Activated B cell treated with CpG ODN at 0.5 μM for 24 hours (primary cell): ENCODE results near the gene KCNK5. TPM values are rescaled to one million over a fixed set of nuclear protein-coding genes. Genes with fewer than 3 reads are reported as not detected.

Experiments
- ATAC-seq: fragments of 200-7000 bp; cut with Tn5 transposase; one replicate; pipeline ENCODE4 v1.10.0; 2021; ENCODE audit warnings: low read depth, mild to moderate bottlenecking, moderate library complexity
- CTCF ChIA-PET: fragments of 350-600 bp; sonication (Branson Sonifier 250); formaldehyde crosslinking; loops from one replicate; lab custom pipeline; 2021; ENCODE audit warnings: antibody characterized with exemption; lab: Charles Lee
- POLR2A ChIA-PET: fragments of 350-600 bp; sonication (Branson Sonifier 250); formaldehyde crosslinking; loops from one replicate; lab custom pipeline; 2021; ENCODE audit warnings: antibody characterized with exemption; lab: Charles Lee
- DNase-seq: peaks from one replicate; pipeline ENCODE4 v3.0.0; 2022
- H3K27ac Mint-ChIP-seq: one replicate; pipeline ENCODE4 v1.8.0; 2020; ENCODE audit warnings: mixed read lengths
- H3K27me3 Mint-ChIP-seq: one replicate; pipeline ENCODE4 v1.8.0; 2021; ENCODE audit warnings: mixed read lengths
- H3K36me3 Mint-ChIP-seq: one replicate; pipeline ENCODE4 v1.8.0; 2021; ENCODE audit warnings: low read depth, mixed read lengths
- H3K4me1 Mint-ChIP-seq: one replicate; pipeline ENCODE4 v1.8.0; 2021; ENCODE audit warnings: mixed read lengths
- H3K4me3 Mint-ChIP-seq: one replicate; pipeline ENCODE4 v1.8.0; 2020; ENCODE audit warnings: mild to moderate bottlenecking, mixed read lengths
- H3K9me3 Mint-ChIP-seq: one replicate; pipeline ENCODE4 v1.8.0; 2020; ENCODE audit warnings: mixed read lengths
- CTCF ChIP-seq: fragments of 200-600 bp; IDR thresholded peaks from one replicate; pipeline ENCODE4 v1.8.0; 2022; ENCODE audit warnings: antibody characterized with exemption, mild to moderate bottlenecking
- intact Hi-C: fragments of 100-400 bp; cut with micrococcal nuclease; formaldehyde crosslinking; loops from one replicate; pipeline ENCODE4 v1.15.1; 2024
- total RNA-seq: library from RNA; stranded (reverse); gene quantifications from 2 replicates; pipeline ENCODE4 v1.2.3, GENCODE V29; 2022

Gene KCNK5
- total RNA-seq, 1 donor from 2014 or later = not detected

DNA sequence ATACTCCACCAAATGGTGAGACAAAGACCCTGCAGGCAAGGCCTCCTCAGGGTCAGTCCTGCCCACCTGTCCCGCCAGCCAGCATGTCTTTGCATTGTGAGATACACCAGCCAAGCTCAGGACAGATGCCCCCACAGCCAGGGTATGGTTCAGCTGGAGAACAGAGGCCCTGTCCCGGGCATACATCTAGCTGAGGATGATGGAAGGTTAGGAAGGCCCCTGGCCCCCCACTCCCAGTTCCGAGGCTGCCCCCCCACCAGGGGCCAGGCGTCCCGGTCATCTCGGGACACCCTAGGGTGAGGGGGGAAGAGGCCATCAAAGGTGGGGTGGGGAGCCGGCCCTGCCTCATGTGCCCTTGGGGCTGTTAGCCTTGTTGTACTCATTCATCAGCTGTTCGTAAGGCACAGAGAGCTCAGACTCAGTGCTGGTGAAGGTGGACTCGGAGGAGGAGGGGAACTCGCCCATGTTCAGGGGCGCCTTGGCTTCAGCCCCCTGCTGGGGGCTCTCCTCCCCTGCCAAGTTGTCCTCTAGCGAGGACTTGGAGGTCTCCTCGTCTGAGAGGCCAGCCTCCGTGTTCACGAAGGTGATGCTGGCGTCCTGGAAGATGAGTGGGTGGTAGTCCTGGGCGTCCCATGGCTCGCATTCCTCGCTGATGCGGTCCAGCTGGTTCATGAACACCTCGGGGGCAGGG lies 38.6 kb downstream of the KCNK5 start:
- intact Hi-C loops = no loop called here
- H3K27ac Mint-ChIP-seq = no peak overlapping the region
- H3K9me3 Mint-ChIP-seq = no peaks in the 10 kb centered on the region
- H3K4me1 Mint-ChIP-seq = no peaks in the 10 kb centered on the region
- H3K4me3 Mint-ChIP-seq = no peak overlapping the region
- no peaks in the 10 kb centered on the region for H3K36me3 Mint-ChIP-seq
- no peak for TF ChIP-seq CTCF
- ATAC-seq (no peak), DNase-seq (no peak)
- H3K27me3 Mint-ChIP-seq = peaks cover 34% of the 10 kb centered on the region
- ChIA-PET POLR2A (no interaction called here), CTCF (no interaction called here)

GRCh38 chr6:39189915-39190544 lies 39.2 kb downstream of the KCNK5 start:
- Mint-ChIP-seq H3K9me3 (no peaks in the 10 kb centered on the region), H3K4me1 (no peaks in the 10 kb centered on the region), H3K36me3 (no peaks in the 10 kb centered on the region), H3K4me3 (no peak overlapping the region), H3K27me3 (peaks cover 34% of the 10 kb centered on the region), H3K27ac (no peak overlapping the region)
- DNase-seq (no peak), ATAC-seq (no peak)
- no peak for TF ChIP-seq CTCF
- ChIA-PET CTCF (no interaction called here), POLR2A (no interaction called here)
- intact Hi-C loops = no loop called here

GRCh38 chr6:39189131-39189530 lies 40.1 kb downstream of the KCNK5 start:
- DNase-seq = no peak
- no peaks in the 10 kb centered on the region for H3K36me3 Mint-ChIP-seq
- H3K27me3 Mint-ChIP-seq = peaks cover 32% of the 10 kb centered on the region
- CTCF ChIA-PET = no interaction called here
- no peaks in the 10 kb centered on the region for H3K4me1 Mint-ChIP-seq
- POLR2A ChIA-PET = no interaction called here
- H3K9me3 Mint-ChIP-seq = no peaks in the 10 kb centered on the region
- intact Hi-C loops = no loop called here
- no peak for TF ChIP-seq CTCF
- no peak overlapping the region for H3K4me3 Mint-ChIP-seq
- no peak overlapping the region for H3K27ac Mint-ChIP-seq
- no peak for ATAC-seq

GRCh38 chr6:39188571-39188970 lies 40.7 kb downstream of the KCNK5 start:
- intact Hi-C loops = no loop called here
- TF ChIP-seq CTCF = no peak
- no peaks in the 10 kb centered on the region for H3K4me1 Mint-ChIP-seq
- no peaks in the 10 kb centered on the region for H3K9me3 Mint-ChIP-seq
- CTCF ChIA-PET = no interaction called here
- peaks cover 29% of the 10 kb centered on the region for H3K27me3 Mint-ChIP-seq
- POLR2A ChIA-PET = no interaction called here
- DNase-seq (no peak), ATAC-seq (no peak)
- H3K4me3 Mint-ChIP-seq = no peak overlapping the region
- H3K27ac Mint-ChIP-seq = no peak overlapping the region
- H3K36me3 Mint-ChIP-seq = no peaks in the 10 kb centered on the region

GRCh38 chr6:39188098-39188450 lies 41.2 kb downstream of the KCNK5 start:
- no peak for TF ChIP-seq CTCF
- Mint-ChIP-seq H3K36me3 (no peaks in the 10 kb centered on the region), H3K4me3 (no peak overlapping the region), H3K4me1 (no peaks in the 10 kb centered on the region), H3K27ac (no peak overlapping the region), H3K9me3 (no peaks in the 10 kb centered on the region), H3K27me3 (peaks cover 26% of the 10 kb centered on the region)
- ChIA-PET CTCF (no interaction called here), POLR2A (no interaction called here)
- DNase-seq (no peak), ATAC-seq (no peak)
- intact Hi-C loops = no loop called here
